CMK (cell line): ENCODE data around the gene RAD51B.

Experiments
- DNase-seq: peaks from one replicate; pipeline ENCODE4 v3.0.0-alpha.2; 2010; ENCODE audit warnings: low read depth

RAD51B gene

GRCh38 chr14:68466491-68466977, 647.0 kb downstream of the RAD51B start:
- DNase-seq, result no peak

GRCh38 chr14:68467425-68467824, 647.8 kb downstream of the RAD51B start:
- no peak for DNase-seq

- no peak for DNase-seq
Observed at GRCh38 chr14:68468437-68469207, 649.0 kb downstream of the RAD51B start.

- no peak for DNase-seq
Observed at GRCh38 chr14:68469208-68469713, 649.7 kb downstream of the RAD51B start.

GRCh38 chr14:68470361-68470760, 650.8 kb downstream of the RAD51B start:
- DNase-seq, result no peak

- DNase-seq, result no peak
Observed at GRCh38 chr14:68471029-68471963, 651.7 kb downstream of the RAD51B start.

GRCh38 chr14:68471964-68472508, 652.5 kb downstream of the RAD51B start:
- no peak for DNase-seq

- DNase-seq, result no peak
Observed at GRCh38 chr14:68473069-68473468, 653.5 kb downstream of the RAD51B start.

- no peak for DNase-seq
Observed at GRCh38 chr14:68473794-68474193, 654.2 kb downstream of the RAD51B start.

GRCh38 chr14:68474741-68475140, 655.2 kb downstream of the RAD51B start:
- no peak for DNase-seq

GRCh38 chr14:68475802-68476201, 656.2 kb downstream of the RAD51B start:
- DNase-seq, result no peak

- no peak for DNase-seq
Observed at GRCh38 chr14:68476212-68477109, 656.9 kb downstream of the RAD51B start.

- DNase-seq, result no peak
Observed at GRCh38 chr14:68477110-68477455, 657.5 kb downstream of the RAD51B start.

- DNase-seq, result no peak
Observed at GRCh38 chr14:68477461-68478085, 658.0 kb downstream of the RAD51B start.

- DNase-seq, result no peak
Observed at GRCh38 chr14:68479247-68479646, 659.7 kb downstream of the RAD51B start.

- no peak for DNase-seq
Observed at GRCh38 chr14:68482018-68482417, 662.4 kb downstream of the RAD51B start.

GRCh38 chr14:68482772-68483395, 663.3 kb downstream of the RAD51B start:
- DNase-seq, result no peak

- DNase-seq, result no peak
Observed at GRCh38 chr14:68486033-68486732, 666.6 kb downstream of the RAD51B start.

GRCh38 chr14:68486809-68487208, 667.2 kb downstream of the RAD51B start:
- DNase-seq, result no peak
